ENCODE measurements around the gene CHKA.

The CHKA gene

DNA sequence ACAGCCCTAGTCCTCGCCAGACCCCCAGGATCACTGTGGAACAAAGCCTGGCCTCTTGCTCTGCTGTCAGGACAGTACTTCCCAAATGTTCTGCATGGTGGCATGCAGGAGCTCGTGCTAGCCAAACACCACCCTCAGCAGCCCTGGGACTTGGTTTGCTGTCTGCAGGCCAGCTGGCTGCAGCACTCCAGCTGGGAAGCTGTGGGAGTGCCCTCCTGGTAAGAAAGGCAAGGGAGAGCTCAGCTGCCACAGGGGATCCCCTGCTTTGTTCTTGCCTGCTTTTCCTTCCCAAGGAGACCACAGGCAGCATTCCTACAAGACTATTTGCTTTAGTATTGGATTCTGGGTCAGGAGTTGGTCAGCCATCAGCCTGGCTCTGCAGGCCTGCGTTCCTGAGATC lies 54.4 kb downstream of the CHKA start:
- Histone ChIP-seq H3K9ac (ENCODE audit: low read depth, low read length) (no peak overlapping the region), H3K4me1 (ENCODE audit: insufficient read depth, low read length) (no peaks in the 10 kb centered on the region), H3K9me3 (ENCODE audit: insufficient read depth, low read depth, low read length) (no peaks in the 10 kb centered on the region), H3K27ac (ENCODE audit: low read depth, low read length) (no peak overlapping the region), H3K27me3 (ENCODE audit: insufficient read depth, low read length) (no peaks in the 10 kb centered on the region), H3K36me3 (ENCODE audit: insufficient read depth, low read length) (peaks cover 99% of the 10 kb centered on the region), H3K4me3 (ENCODE audit: low read length) (no peak overlapping the region)
- WGBS = 89% methylated on average over 3 of the region's 3 CpGs

DNA sequence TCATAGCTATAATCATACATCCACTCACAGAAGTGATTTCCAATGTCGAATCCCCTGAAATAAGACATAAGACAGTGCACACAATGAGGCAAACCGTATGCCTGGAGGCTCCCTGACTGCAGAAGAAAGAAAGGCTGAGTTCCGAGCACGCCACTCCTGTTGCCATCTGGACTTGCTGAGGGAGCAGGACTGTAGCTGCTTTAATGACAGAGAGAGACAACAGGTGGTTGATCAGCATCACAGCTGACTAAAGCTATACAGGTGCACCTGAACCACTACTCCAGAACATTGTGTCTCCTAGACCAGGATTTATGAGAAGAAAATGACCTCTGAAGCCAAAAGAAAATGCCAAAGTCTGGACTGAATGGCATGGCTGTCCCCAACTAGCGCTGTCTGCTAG lies 55.3 kb downstream of the CHKA start:
- Histone ChIP-seq H3K9me3 (ENCODE audit: insufficient read depth, low read depth, low read length) (no peaks in the 10 kb centered on the region), H3K9ac (ENCODE audit: low read depth, low read length) (no peak overlapping the region), H3K4me3 (ENCODE audit: low read length) (no peak overlapping the region), H3K36me3 (ENCODE audit: insufficient read depth, low read length) (peaks cover 98% of the 10 kb centered on the region), H3K4me1 (ENCODE audit: insufficient read depth, low read length) (no peaks in the 10 kb centered on the region), H3K27ac (ENCODE audit: low read depth, low read length) (no peak overlapping the region), H3K27me3 (ENCODE audit: insufficient read depth, low read length) (no peaks in the 10 kb centered on the region)
- 94% methylated on average over 5 of the region's 5 CpGs for WGBS

DNA sequence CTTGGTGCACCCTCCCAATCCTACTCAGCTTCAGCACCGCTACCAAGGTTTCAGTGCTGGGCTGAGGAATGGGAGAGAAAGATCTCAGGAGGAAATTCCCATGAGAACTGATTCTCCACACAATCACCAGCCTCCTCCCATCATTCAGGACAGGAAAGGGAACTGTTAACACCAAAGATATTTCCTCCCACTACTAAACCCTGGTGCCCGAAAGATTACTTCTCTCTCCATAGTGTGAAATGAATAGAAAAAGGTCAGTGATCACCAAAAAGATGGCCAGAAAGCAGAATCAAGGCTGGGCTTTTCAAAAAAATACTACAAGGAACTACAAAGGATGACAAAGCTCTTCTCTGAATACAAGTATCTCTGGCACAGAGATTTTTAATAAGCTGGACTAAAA lies 56.3 kb downstream of the CHKA start:
- Histone ChIP-seq H3K4me3 (ENCODE audit: low read length) (no peak overlapping the region), H3K36me3 (ENCODE audit: insufficient read depth, low read length) (peaks cover 95% of the 10 kb centered on the region), H3K9me3 (ENCODE audit: insufficient read depth, low read depth, low read length) (no peaks in the 10 kb centered on the region), H3K27ac (ENCODE audit: low read depth, low read length) (no peak overlapping the region), H3K4me1 (ENCODE audit: insufficient read depth, low read length) (no peaks in the 10 kb centered on the region), H3K9ac (ENCODE audit: low read depth, low read length) (no peak overlapping the region), H3K27me3 (ENCODE audit: insufficient read depth, low read length) (no peaks in the 10 kb centered on the region)
- WGBS = 90% methylated on average over 2 of the region's 2 CpGs

DNA sequence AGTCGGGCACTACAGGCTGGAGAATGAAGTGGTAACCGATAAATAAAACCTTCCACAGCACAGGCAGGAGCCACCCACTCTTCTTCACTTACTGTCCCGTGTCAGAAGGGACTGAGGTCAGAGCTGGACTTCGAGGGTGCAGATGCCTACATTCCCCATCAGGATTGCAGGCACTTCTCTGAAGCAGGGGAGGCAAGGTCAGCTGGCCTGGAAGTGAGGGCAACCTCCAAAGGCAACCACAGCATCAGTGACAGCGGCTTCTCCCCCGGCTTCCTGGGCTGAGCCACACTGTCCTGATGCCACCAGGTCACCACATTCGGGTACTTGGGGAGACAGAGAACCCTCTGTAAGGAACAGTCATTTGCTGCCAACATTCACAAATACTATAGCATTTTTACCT lies 59.7 kb downstream of the CHKA start:
- no peak overlapping the region for H3K27ac ChIP-seq (ENCODE audit: low read depth, low read length)
- no peak overlapping the region for H3K4me3 ChIP-seq (ENCODE audit: low read length)
- no peaks in the 10 kb centered on the region for H3K4me1 ChIP-seq (ENCODE audit: insufficient read depth, low read length)
- H3K27me3 ChIP-seq (ENCODE audit: insufficient read depth, low read length) = no peaks in the 10 kb centered on the region
- H3K36me3 ChIP-seq (ENCODE audit: insufficient read depth, low read length) = peaks cover 86% of the 10 kb centered on the region
- H3K9me3 ChIP-seq (ENCODE audit: insufficient read depth, low read depth, low read length) = no peaks in the 10 kb centered on the region
- H3K9ac ChIP-seq (ENCODE audit: low read depth, low read length) = no peak overlapping the region
- WGBS = 98% methylated on average over 7 of the region's 7 CpGs

DNA sequence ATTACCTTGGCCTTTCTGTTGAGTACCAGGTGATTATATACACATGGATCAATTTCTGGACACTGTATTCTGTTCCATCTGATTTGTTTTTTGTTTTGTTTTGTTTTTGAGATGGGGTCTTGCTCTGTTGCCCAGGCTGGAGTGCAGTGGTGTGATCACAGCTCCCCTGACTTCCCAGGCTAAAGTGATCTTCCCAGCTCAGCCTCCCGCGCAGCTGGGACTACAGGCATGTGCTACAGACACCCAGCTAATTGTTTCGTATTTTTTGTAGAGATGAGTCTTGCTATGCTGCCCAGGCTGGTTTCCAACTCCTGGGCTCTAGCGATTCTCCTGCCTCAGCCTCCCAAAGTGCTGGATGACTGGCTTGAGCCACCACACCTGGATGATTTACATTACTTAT lies 63.4 kb downstream of the CHKA start:
- Histone ChIP-seq H3K27me3 (ENCODE audit: insufficient read depth, low read length) (no peaks in the 10 kb centered on the region), H3K9me3 (ENCODE audit: insufficient read depth, low read depth, low read length) (no peaks in the 10 kb centered on the region), H3K36me3 (ENCODE audit: insufficient read depth, low read length) (peaks cover 63% of the 10 kb centered on the region), H3K27ac (ENCODE audit: low read depth, low read length) (no peak overlapping the region), H3K4me1 (ENCODE audit: insufficient read depth, low read length) (no peaks in the 10 kb centered on the region), H3K4me3 (ENCODE audit: low read length) (no peak overlapping the region), H3K9ac (ENCODE audit: low read depth, low read length) (no peak overlapping the region)
- 94% methylated on average over 4 of the region's 4 CpGs for WGBS

GRCh38 chr11:68056317-68057285 lies 64.6 kb downstream of the CHKA start:
- no peak overlapping the region for H3K9ac ChIP-seq (ENCODE audit: low read depth, low read length)
- no peak overlapping the region for H3K27ac ChIP-seq (ENCODE audit: low read depth, low read length)
- no peaks in the 10 kb centered on the region for H3K27me3 ChIP-seq (ENCODE audit: insufficient read depth, low read length)
- no peaks in the 10 kb centered on the region for H3K9me3 ChIP-seq (ENCODE audit: insufficient read depth, low read depth, low read length)
- no peak overlapping the region for H3K4me3 ChIP-seq (ENCODE audit: low read length)
- H3K4me1 ChIP-seq (ENCODE audit: insufficient read depth, low read length) = no peaks in the 10 kb centered on the region
- peaks cover 51% of the 10 kb centered on the region for H3K36me3 ChIP-seq (ENCODE audit: insufficient read depth, low read length)
- whole genome bisulfite sequencing = 94% methylated on average over 12 of the region's 12 CpGs

- 95% methylated on average over 11 of the region's 11 CpGs for WGBS
- Histone ChIP-seq H3K4me1 (ENCODE audit: insufficient read depth, low read length) (no peaks in the 10 kb centered on the region), H3K27ac (ENCODE audit: low read depth, low read length) (no peak overlapping the region), H3K36me3 (ENCODE audit: insufficient read depth, low read length) (peaks cover 32% of the 10 kb centered on the region), H3K27me3 (ENCODE audit: insufficient read depth, low read length) (no peaks in the 10 kb centered on the region), H3K9me3 (ENCODE audit: insufficient read depth, low read depth, low read length) (no peaks in the 10 kb centered on the region), H3K4me3 (ENCODE audit: low read length) (no peak overlapping the region), H3K9ac (ENCODE audit: low read depth, low read length) (no peak overlapping the region)
Measured at GRCh38 chr11:68053981-68054812, 67.0 kb downstream of the CHKA start.

DNA sequence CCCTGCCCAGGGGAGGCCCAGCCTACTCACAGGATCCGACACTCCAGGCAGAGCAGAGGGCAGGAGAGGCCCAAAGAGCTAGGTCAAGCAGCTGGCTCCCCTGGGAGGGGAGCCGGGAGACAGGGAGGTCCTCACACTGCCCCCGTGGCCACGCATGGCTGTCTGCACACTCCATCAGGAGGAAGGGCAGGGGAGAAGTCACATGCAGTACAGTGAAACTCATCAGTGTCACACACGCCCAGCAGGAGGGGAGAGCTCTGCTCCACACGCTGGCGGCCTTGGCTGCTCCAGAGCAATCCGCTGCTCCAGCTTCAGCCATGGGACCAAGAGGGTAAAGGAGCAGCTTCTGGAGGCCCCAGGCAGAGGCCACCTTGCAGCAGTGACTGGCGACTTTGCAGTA lies 68.1 kb downstream of the CHKA start:
- H3K27ac ChIP-seq (ENCODE audit: low read depth, low read length) = no peak overlapping the region
- peaks cover 23% of the 10 kb centered on the region for H3K36me3 ChIP-seq (ENCODE audit: insufficient read depth, low read length)
- H3K4me3 ChIP-seq (ENCODE audit: low read length) = no peak overlapping the region

GRCh38 chr11:68052137-68052873 lies 68.9 kb downstream of the CHKA start:
- WGBS = 91% methylated on average over 15 of the region's 15 CpGs

More for the DNA sequence above, 68.1 kb downstream of the CHKA start:
- no peaks in the 10 kb centered on the region for H3K4me1 ChIP-seq (ENCODE audit: insufficient read depth, low read length)
- H3K27me3 ChIP-seq (ENCODE audit: insufficient read depth, low read length) = no peaks in the 10 kb centered on the region
- no peaks in the 10 kb centered on the region for H3K9me3 ChIP-seq (ENCODE audit: insufficient read depth, low read depth, low read length)
- WGBS = 90% methylated on average over 9 of the region's 9 CpGs
- H3K9ac ChIP-seq (ENCODE audit: low read depth, low read length) = no peak overlapping the region

DNA sequence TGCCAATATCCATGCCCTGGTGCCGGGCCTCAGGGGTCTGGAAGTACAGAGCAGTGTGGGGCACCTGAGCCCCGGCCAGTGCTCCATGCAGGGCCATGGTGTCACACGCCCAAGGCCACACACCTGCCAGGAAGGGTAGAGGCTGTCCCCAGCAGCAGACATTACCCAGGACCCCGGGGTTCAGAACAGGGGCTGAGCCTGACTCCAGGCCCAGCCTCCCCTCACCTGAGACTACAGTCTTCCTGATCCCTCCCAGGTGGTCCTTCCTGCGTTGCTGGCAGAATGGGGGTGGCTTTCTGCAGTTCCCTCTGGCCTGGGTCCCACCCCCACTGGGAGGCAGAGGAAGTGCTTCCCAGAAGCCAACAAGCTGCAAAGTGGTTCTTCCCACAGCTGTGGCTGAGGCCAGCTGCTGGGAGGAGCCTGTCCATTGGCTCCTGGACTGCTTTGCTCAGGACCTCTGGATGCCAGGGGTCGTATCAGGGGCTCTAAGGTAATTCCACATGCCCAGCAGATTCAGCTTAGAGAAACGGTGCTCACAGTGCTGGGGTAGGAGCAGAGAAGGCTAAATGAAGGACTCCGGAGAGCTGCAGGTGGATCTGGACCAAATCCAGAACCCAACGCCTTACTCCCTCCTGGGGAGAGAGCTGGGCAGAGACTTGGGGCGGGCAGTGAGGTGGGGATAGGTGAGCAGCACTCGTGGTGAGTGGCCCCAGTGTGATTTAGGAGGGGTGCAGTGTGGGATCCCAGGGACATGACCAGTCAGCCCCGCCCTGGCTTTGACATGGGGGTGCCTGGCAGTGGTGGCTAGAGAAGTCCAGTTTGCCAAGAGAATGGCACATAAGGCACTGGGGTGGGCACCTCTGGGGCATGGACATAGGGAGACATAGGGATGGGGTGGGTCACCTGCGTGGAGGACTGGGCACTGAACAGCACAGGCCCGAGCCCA lies 69.7 kb downstream of the CHKA start:
- Histone ChIP-seq H3K4me1 (ENCODE audit: insufficient read depth, low read length) (no peaks in the 10 kb centered on the region), H3K9ac (ENCODE audit: low read depth, low read length) (no peak overlapping the region), H3K27me3 (ENCODE audit: insufficient read depth, low read length) (no peaks in the 10 kb centered on the region), H3K27ac (ENCODE audit: low read depth, low read length) (no peak overlapping the region), H3K9me3 (ENCODE audit: insufficient read depth, low read depth, low read length) (no peaks in the 10 kb centered on the region), H3K36me3 (ENCODE audit: insufficient read depth, low read length) (peaks cover 12% of the 10 kb centered on the region; the same call in 1 of the 2 replicates), H3K4me3 (ENCODE audit: low read length) (no peak overlapping the region)
- 86% methylated on average over 14 of the region's 14 CpGs for WGBS

More at GRCh38 chr11:68052137-68052873, 68.9 kb downstream of the CHKA start:
- Histone ChIP-seq H3K36me3 (ENCODE audit: insufficient read depth, low read length) (peaks cover 16% of the 10 kb centered on the region), H3K27ac (ENCODE audit: low read depth, low read length) (no peak overlapping the region), H3K27me3 (ENCODE audit: insufficient read depth, low read length) (no peaks in the 10 kb centered on the region), H3K4me3 (ENCODE audit: low read length) (no peak overlapping the region), H3K9ac (ENCODE audit: low read depth, low read length) (no peak overlapping the region), H3K4me1 (ENCODE audit: insufficient read depth, low read length) (no peaks in the 10 kb centered on the region), H3K9me3 (ENCODE audit: insufficient read depth, low read depth, low read length) (no peaks in the 10 kb centered on the region)

All from HUES64 (cell line).